ENCODE results near the gene RASSF8.

DNA sequence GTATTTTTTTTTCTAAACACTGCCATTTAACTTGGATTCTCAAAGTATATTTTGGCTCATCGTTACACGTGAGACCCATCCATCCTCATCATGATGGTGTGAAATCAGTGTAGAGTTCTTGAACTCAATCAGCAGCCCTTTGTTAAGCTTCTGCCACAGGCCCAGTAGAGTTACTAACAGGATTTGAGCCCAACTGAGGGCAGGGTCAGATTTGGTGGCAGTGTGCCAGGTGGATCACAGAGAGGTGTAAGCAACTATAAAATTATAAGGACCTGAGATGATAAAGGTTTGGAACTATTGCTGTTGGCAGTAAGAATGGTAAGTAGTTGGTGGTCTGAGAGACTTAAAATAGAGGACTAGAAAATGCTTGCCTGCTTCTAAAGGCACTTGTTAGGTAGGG is 72.8 kb downstream of the RASSF8 start:
- TF ChIP-seq, protein P1, sequence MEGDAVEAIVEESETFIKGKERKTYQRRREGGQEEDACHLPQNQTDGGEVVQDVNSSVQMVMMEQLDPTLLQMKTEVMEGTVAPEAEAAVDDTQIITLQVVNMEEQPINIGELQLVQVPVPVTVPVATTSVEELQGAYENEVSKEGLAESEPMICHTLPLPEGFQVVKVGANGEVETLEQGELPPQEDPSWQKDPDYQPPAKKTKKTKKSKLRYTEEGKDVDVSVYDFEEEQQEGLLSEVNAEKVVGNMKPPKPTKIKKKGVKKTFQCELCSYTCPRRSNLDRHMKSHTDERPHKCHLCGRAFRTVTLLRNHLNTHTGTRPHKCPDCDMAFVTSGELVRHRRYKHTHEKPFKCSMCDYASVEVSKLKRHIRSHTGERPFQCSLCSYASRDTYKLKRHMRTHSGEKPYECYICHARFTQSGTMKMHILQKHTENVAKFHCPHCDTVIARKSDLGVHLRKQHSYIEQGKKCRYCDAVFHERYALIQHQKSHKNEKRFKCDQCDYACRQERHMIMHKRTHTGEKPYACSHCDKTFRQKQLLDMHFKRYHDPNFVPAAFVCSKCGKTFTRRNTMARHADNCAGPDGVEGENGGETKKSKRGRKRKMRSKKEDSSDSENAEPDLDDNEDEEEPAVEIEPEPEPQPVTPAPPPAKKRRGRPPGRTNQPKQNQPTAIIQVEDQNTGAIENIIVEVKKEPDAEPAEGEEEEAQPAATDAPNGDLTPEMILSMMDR (IDR thresholded peaks at IDR 0.05), result no peak
- TF ChIP-seq POLR2A (IDR thresholded peaks at IDR 0.05), result no peak
